ENCODE data around the gene ADIRF.
A peak's percentile ranks its signal among the peaks of the same experiment; 100 is the strongest.

Gene ADIRF

DNA sequence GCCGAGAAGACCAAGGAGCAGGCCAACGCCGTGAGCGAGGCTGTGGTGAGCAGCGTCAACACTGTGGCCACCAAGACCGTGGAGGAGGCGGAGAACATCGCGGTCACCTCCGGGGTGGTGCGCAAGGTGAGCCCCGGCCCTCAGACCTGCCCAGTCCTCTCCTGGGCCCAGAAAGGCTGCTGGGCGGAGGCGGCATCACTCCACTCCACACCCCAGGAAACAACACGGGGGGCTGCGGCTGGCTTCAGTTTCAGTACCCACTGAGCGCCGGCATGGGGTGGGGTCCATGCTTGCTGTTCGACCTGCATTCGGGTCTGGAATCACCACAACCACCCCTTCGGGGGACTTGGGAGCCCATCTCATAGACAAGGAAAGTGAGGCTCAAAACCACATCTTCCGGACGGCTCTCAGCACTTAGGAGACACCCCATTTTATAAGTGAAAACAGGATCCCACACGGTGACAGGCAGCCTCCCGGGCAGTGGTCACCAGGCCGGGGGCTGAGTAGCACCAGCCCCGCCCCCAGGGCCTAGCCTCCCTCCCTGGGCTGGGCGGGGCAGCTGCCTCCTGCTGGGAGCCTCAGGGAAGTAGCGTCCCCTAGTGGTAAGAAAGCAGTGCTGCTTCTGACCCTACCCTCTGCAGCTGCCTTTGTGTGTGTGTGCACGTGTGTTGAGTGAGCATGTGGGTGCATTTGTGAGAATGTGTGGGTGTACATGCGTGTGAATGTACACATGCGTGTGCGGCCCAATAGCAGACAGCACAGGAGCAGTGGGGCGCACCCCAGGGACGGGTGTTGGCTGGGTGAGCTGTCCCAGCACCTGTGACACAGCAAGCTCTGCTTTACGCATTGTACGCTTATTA, 8.0 kb upstream of the ADIRF start:
- no peak for DNase-seq (ENCODE audit: low read depth in 2 of 2)

DNA sequence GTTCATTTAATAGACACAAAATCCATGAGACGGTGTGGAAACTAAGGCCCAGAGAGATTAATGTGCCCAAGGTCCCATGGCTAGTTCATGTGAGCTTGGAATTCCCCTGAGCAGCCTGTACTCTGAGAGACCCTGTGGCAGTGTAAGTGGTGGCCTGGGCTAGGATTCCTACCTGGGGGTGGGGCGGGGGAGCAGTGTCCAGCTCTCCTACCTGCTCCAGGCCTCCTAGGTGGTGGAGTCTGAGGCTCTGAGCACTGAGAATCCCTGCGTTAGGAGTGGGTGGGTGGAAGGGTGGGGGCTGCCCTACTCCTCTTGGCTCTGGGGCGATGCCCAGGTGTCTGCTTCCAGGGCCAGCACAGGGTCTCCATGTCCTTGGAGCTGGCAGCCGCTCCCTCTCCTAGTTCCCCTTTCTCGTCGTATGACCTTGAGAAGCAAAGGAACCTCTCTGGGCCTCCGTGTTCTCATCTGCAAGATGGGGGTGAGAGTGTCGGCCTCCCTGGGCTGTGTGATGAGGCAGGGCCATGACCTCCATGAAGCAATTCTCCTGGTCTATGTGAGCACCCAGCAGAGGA, 7.3 kb upstream of the ADIRF start:
- no peak for DNase-seq (ENCODE audit: low read depth in 2 of 2)

DNA sequence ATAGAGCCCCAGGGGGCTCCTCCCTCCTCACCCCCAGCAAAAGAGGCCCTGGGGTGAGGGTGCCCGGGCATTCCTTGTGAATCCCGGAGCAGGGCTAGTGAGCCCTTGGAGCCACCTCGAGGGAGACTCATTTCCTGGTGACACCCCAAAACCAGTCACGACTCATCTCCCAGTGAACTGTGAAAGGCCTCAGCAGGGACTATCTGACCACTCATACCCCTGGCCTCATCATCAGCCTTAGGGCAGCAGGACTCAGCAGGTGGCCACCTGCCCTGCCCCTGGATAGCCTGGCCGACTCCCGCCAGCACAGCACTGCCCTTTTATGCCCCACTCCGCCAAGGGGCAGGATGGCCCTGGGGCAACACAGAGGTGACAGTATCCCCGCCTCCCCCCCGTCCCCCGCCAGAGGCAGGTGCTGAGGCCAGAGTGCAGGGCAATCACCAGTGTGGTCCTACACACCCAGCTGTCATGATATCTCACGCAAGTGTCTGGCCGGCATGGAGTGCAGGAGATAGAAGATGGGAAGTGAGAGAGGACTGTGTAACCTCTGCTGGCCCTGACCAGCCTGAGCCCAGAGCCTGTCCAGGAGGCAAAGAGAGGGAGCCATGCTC, 6.7 kb upstream of the ADIRF start:
- no peak for DNase-seq (ENCODE audit: low read depth in 2 of 2)

DNA sequence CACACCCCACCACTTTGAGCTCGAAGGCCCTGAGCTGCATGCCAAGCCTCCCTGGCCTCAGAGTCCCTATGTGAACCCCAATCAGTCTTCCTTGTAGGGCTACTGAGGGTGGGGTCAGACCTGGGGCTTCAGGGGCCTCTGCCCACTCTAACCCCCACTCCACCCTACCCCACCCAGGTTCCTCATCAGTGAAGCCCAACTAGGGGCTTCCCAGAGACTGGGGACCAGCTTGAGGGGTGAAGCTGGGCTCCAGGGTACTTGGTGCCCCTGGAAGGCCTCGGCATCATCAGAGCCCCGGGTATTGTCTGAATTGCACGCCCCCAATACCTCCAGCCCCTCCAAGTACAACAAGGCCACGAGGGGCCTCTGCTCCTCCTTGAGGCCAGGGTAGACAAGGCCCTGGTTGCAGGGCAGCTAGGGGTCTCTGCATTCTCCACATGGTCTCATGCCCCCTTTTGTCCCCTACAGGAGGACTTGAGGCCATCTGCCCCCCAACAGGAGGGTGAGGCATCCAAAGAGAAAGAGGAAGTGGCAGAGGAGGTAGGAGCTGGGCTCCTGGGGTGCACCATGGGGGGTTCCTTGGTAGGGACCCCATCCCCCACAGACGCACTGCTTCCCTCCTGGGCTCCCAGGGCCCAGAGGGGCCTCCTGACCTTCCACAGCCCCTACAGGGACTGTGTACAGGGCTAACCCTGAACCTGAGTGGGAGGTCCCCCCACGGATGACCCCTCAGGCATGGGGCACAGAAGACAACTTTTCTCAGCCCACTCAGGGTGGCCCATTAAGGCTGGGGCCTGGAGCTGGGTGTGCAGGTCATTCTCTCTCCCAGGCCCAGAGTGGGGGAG, 5.9 kb upstream of the ADIRF start:
- DNase-seq (ENCODE audit: low read depth in 2 of 2): no peak

DNA sequence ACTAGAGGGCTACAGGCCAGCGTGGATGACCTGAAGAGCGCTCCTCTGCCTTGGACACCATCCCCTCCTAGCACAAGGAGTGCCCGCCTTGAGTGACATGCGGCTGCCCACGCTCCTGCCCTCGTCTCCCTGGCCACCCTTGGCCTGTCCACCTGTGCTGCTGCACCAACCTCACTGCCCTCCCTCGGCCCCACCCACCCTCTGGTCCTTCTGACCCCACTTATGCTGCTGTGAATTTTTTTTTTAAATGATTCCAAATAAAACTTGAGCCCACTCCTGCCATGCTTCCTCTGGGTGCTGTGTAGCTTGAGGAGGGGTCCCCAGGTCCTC, 5.3 kb upstream of the ADIRF start:
- DNase-seq (ENCODE audit: low read depth in 2 of 2): no peak

DNA sequence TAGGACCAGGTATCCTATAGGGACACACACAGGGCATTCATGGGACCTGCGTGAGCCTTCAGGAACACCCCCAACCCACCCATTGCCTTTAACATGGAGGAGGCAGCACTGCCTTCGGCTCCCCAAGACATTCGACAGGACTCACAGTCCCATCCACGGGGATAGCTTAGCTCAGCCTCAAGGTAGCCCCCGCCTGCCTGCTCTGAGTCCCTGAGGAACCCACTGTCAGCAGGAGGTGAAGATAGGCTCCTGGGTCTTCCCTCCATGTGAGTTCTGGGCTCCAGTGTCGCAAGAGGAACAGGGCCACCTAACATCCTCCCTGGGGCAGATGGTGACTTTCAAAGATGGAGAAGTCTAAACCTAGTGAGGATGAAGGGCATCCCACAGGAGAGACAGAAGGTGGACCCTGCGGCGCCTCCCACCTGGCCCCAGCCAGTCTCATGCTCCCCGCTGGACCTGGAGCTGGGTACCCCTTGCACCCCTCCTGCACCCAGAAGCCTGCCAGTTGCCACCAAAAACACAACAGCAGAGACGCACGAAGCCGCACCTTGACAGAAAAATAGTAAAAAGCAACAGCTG, 4.9 kb upstream of the ADIRF start:
- DNase-seq (ENCODE audit: low read depth in 2 of 2): no peak

DNA sequence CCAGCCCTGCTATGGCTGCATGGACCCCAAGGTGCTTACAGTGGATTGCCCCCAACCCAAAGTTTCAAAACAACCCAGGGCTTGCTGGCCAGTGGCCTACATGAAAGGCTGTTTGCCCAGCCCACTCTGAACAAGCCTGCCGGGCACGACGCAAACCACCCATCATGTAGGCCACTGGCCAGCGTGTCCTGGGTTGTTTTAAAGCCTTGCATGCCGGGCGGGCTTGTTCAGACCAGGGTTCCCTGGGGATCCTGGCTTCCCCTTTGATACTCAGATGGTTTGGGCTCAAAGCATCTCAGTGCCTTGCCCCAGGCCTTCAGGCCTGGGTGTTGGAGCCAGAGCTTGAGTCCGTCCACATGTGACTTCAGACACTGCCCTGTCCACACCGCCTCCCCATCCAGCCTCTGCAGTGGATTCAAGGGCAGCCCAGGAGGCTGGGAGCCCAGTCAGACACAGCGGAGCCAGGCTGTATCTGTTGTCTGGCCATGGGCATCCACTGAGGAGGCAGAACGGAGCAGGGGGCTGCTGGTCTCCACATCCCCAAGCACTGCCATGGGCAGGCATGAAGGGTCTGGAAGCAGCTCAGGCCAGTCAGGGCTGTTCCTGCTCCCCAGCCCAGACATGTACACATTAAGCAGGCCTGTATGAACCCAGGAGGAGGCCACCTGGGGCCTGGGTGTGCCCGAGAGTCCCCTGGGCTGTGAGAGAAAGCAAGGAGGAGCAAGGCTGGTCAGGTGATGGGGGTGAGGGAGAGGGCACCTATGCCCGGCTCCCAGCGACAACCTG, 4.0 kb upstream of the ADIRF start:
- no peak for DNase-seq (ENCODE audit: low read depth in 2 of 2)

DNA sequence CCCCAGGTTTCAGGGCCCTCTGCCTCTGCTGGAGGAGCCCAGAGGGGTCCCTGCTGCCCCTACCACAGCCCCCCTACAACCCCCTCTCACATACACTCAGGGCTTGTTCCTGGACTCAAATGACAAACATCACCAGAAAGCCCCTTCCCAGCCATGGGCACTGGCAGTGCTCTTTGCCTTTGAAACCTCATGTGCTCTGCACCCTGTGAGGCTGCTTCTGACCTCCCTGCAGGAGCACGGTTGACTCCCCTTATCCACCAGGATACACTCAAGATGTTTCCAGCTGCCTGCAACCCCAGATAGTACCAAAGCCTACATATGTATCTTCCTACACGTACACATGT, 3.5 kb upstream of the ADIRF start:
- DNase-seq (ENCODE audit: low read depth in 2 of 2): no peak

DNA sequence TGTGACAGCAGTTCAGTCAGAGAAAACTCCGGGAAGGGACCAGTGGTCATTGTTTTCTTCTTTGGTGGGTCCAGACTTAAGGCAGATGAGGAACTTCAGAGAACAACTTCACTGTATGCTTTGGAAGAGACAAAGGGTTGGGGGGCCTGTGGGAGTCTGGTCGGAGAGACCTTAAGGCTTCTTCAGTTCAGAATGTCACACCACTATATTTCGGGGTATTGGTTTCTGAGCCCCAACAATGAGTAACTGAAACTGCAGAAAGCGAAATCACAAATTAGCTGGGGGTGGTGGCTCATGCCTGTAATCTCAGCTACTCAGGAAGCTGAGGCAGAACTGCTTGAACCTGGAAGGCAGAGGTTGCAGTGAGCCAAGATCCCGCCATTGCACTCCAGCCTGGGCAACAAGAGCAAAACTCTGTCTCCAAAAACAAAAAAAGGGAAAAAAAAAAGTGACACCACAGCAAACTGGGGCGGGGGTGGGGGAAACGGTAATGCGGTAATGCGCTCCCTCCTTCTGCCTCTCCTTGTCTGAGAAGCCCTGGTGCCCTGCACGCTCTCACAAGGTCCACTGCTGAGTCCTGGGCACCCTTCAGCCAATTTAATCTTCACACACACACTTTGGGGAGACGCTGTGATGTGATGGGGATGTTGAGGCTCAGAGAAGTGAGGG, 2.2 kb upstream of the ADIRF start:
- no peak for DNase-seq (ENCODE audit: low read depth in 2 of 2)

DNA sequence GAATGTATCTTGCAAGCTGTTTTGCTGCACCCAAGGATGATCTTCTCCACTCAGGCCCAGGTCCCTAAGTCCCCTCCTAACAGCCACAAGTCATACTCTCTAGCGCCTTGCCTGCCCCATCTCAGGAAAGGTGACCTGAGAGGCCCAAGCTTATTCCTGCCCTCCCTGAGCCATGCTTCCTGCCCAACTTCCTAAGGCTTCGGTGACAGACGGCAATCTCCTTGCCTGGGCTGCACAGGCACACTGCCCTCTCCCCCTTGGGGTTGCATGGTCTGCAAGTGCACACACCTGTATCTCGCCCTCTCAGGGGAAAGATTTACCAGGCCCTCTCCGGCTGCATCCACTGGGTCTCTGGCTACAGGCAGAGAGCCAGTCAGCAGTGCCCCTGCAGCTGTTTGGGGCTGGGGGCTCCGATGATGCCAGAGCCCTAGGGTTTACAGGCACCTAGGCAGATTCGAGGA, 771 bp upstream of the ADIRF start:
- DNase-seq (ENCODE audit: low read depth in 2 of 2): no peak

DNA sequence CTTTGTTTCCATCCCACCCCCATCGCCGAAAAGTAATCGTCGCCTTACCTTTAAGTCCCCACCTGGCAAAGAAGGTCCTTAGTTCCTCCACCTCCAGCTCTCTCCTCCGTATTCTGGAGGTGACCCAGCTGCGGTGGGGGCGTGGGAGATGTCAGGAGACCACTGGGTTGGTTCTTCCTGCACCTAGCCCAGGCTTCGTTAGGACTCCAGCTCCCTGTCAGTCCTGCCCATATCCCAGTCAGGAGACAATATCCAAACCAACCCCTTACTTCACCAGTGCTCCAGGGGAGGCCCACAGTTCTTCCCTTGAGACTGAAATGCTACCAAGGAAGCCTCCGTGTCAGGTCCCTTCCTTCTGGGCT, 693 bp downstream of the ADIRF start:
- DNase-seq (ENCODE audit: low read depth in 2 of 2): no peak

DNA sequence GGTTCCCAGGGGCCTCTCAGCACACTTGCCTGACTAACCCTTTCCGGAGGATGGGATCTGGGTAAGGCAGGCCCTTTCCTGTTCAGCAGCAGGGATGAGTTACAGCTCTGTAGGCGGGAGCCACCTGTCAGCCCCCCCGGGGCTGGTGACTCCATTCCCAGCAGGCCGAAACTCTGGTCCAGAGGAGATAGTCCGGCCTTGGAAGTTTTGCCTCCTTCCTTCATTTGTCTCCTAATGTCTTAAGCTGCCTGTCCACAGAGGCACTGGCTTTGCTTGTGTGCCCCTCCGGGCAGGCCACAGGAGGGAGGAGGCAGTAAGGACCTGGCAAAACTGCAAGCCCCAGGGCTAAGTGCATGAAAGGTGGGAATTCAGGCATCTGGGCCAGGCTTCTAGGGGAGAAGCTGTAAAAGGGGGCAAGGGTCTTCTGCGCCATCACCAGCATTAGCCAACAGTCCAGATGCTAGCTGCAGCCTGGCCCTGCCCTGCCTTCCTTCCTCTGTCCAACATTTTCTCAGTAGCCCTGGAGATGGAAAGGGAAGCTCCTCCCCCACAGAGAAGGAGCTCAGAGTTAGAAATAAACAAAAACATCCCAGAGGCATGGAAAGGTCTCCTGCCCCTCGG, 1.2 kb downstream of the ADIRF start:
- DNase-seq (ENCODE audit: low read depth in 2 of 2): no peak

DNA sequence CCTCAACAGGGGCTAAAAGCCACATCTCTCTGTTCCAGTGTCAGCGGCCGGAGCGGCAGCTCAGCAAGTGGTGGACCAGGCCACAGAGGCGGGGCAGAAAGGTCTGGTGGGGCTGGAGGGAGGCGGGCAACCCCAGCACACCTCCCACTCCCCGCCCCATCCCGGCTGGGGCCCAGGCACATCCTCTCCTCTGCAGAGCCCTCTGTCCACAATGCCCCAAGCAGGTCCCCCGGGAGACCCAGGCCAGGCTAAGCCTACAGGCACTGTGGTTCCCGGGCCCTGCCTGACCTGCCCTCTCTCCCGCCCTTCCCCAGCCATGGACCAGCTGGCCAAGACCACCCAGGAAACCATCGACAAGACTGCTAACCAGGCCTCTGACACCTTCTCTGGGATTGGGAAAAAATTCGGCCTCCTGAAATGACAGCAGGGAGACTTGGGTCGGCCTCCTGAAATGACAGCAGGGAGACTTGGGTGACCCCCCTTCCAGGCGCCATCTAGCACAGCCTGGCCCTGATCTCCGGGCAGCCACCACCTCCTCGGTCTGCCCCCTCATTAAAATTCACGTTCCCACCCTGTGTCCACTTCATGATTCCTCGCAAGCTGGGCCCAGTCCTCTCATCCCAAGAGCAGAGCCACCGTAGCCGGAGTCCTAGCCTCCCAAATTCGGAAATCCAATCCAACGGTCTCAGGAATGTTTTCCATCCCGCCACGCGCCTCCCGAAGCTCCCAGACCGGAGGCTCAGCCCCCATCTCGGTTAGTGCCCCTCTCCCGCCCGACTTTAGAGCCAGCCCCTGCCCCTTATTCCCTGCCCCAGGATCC, 2.1 kb downstream of the ADIRF start:
- no peak for DNase-seq (ENCODE audit: low read depth in 2 of 2)

DNA sequence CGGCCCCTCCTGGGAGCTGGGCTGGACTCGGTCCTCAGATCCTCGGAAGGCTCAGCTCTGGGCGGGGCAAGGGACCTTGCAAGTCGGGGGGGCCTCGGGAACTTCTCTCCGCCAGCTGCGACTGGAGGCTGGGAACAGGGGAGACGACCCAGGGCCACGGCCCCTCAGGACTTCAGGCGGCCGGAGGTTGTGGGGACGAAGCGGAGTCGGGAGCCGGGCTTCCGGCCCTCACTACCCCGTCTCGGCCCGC, 2.6 kb downstream of the ADIRF start:
- DNase-seq (ENCODE audit: low read depth in 2 of 2): no peak

DNA sequence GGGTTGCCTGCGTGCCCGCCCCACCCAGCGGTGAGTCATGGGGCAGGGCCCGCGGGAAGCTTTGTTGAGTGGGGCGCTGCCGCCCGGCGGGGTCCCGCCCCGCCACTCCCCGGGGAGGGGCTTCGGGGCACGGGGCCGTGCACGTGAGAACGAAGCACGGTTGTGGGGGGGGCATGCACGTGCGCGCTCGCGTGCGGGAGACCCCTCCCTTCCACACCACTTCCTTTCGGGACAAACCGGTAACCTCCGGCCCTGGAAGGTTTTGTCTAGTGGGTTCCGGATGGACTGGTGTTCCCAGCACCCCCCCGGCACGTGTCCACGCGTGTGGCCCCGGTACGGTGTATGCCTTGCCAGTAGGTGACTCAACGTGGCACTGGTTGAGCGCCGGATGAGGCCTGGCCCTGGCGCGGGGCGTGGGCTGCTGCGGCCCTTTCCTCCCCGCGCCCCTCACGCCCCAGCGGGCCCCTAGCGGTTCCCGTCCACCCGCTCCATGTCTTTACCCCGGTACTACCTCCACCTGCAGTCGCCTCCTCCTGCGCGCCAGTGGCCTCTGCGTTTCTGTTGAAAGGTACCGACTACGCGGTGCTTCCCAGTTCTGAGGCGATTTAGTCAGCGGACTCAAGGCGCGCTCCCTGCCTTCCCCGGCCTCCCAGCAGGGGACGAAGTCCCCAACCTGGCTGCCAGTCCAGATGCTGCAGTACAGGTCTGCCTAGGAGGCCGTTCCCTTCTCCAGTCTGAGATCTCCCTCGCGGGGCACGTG, 3.1 kb downstream of the ADIRF start:
- DNase-seq (ENCODE audit: low read depth in 2 of 2): peak; percentile 49 to 51

DNA sequence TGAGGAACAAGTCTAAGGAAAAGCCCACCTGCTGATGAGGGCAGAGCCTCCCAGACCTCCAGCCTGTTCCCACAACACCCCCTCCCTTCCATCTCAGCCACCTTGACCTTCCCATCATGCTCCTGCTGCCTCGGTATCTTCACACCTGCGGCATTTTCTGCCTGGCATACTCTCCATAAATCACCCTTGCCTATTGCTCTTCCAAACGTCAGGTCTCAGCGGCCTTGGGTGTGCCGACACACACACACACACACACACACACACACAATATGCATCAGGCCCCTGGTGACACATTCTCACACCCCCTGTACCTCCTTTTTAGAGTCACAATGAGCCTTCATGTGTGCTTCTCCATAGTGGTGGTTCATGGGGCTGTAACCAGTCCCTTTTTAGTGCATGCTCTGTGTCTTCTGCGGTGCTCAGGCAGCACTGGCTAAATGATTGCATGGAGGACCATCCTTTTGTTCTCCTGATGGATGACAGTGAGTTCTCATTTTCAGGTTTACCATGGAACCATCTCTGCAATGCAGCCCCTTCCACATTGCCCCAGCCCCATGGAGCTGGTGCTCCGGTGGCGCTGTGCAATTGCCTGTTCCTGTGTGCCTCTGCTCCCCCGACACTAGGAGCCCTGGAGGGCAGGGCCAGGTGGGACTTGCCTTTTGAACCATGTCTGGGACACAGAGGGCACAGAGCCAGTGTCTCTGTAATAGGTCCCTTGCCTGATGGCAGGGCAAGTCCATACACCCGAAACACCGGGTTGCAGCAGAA, 4.5 kb downstream of the ADIRF start:
- DNase-seq (ENCODE audit: low read depth in 2 of 2): no peak

DNA sequence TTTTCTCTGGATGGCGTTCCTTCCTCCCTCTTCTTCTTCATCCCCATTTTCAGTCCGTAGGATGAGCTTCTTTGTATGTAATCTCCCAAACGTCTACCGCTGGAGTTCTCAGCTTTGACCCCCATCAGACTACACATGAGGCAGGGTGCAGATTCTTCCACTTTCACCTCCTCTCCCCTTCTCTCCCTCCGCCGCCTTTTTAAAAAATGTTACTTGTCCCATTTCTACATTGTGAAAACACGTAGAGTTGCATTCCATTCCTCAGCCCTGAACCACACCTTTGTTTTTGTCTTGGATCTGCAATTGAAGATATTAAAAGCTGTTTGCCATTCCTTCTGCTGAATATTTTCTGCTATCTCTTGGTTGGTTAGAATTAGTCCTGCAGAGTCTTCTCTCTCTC, 6.2 kb downstream of the ADIRF start:
- no peak for DNase-seq (ENCODE audit: low read depth in 2 of 2)

DNA sequence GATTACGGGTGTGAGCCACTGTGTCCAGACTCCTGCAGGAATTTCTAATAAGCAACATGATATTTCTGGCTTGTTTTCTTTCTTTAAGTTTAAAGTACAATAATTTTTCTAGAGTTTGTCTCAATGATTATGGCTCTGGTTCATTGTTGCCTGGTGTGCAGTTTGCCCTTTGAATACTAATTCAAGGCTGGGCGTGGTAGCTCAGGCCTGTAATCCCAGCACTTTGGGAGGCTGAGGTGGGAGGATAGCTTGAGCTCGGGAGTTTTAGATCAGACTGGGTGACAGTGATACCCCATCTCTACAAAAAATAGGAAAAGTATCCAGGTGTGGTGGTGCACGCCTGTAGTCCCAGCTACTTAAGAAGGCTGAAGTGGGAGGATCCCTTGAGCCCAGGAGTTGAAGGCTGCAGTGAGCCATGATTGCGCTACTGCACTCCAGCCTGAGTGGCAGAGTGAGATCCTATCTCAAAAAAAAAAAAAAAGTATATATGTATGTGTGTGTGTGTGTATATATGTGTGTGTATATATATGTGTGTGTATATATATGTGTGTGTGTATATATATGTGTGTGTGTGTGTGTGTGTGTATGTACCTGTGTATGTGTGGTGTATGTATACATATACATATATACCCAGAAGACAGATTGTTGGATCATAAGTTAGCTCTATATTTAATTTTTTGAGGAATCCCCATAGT, 8.2 kb downstream of the ADIRF start:
- no peak for DNase-seq (ENCODE audit: low read depth in 2 of 2)
